GM21717 (cell line): ENCODE data around the gene C2.
"Not testable (repeated sequence)": the region's sequence is repeated elsewhere in the genome, so short reads cannot be mapped to it uniquely, and the experiment has no call there.

Experiments used
- ATAC-seq: cut with Tn5 transposase; IDR thresholded peaks from one replicate; pipeline ENCODE4 v1.9.1; 2021; ENCODE audit warnings: mild to moderate bottlenecking, moderate library complexity; ENCODE audit not compliant: unreplicated experiment

The C2 gene

DNA sequence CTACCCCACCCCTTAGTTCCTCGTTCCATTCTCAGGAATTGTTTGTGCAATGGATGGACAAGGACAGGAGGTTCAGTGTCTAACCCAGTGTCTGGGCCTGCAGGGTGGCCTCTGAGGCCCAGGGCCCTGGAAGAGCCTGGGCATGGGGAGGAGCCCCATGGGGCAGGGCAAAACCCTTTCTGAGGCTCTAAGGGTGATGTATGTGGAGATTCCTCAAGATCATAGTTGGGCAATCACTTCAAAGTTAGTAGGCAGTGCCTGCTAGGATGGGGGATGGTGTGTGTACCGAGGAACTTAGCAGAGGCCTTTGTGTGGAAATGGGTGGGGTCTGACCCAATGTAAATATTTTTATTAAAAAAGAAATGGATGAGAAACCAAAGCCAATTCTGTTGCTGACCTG is 6.7 kb upstream of the C2 start:
- ATAC-seq = no peak

- ATAC-seq = no peak
Measured at GRCh38 chr6:31922942-31923341, 4.6 kb upstream of the C2 start.

GRCh38 chr6:31927863-31928671 is 550 bp downstream of the C2 start:
- ATAC-seq = no peak

DNA sequence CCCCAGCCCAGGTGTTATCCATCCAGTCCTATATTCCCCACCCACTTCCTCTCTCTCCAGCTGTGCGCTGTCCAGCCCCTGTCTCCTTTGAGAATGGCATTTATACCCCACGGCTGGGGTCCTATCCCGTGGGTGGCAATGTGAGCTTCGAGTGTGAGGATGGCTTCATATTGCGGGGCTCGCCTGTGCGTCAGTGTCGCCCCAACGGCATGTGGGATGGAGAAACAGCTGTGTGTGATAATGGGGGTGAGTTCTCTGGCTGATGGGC is 1.1 kb downstream of the C2 start:
- no peak for ATAC-seq

DNA sequence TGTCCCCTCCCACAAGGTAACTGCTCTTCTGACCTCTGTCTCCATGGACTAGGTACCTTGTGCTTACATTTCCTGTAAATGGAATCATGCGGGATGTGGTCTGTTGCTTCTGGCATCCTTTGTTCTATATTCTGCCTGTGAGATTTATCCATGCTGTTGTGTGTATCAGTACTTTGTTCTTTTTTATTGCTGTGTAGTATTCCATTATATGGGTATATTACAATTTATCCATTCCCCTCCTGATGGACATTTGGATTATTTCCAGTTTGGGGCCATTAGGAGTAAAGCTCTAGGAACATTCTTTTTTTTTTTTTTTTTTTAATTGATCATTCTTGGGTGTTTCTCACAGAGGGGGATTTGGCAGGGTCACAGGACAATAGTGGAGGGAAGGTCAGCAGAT is 3.4 kb downstream of the C2 start:
- ATAC-seq = no peak

DNA sequence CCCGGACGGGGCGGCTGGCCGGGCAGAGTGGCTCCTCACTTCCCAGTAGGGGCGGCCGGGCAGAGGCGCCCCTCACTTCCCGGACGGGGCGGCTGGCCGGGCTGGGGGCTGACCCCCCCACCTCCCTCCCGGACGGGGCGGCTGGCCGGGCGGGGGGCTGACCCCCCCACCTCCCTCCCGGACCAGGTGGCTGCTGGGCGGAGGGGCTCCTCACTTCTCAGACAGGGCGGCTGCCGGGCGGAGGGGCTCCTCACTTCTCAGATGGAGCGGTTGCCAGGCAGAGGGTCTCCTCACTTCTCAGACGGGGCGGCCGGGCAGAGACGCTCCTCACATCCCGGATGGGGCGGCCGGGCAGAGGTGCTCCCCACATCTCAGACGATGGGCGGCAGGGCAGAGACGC is 4.6 kb downstream of the C2 start:
- not testable (repeated sequence) for ATAC-seq

DNA sequence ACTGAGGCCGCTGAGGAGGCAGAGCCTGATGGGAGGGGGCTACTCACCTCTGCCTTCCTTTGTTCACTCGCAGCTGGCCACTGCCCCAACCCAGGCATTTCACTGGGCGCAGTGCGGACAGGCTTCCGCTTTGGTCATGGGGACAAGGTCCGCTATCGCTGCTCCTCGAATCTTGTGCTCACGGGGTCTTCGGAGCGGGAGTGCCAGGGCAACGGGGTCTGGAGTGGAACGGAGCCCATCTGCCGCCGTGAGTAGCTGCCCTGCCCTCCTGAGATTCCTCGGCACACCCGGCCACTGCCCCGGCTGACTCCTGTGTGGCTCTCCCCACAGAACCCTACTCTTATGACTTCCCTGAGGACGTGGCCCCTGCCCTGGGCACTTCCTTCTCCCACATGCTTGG is 6.0 kb downstream of the C2 start:
- no peak for ATAC-seq

- no peak for ATAC-seq
Measured at GRCh38 chr6:31935021-31935420, 7.5 kb downstream of the C2 start.

GRCh38 chr6:31935823-31936222 is 8.3 kb downstream of the C2 start:
- no peak for ATAC-seq

- no peak for ATAC-seq
Measured at GRCh38 chr6:31940256-31940664, 12.7 kb downstream of the C2 start.

- ATAC-seq = no peak
Measured at GRCh38 chr6:31943742-31944141, 16.2 kb downstream of the C2 start.

DNA sequence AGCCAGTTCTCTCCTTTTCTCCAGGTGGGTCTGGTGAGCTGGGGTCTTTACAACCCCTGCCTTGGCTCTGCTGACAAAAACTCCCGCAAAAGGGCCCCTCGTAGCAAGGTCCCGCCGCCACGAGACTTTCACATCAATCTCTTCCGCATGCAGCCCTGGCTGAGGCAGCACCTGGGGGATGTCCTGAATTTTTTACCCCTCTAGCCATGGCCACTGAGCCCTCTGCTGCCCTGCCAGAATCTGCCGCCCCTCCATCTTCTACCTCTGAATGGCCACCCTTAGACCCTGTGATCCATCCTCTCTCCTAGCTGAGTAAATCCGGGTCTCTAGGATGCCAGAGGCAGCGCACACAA is 17.6 kb downstream of the C2 start:
- ATAC-seq = no peak

GRCh38 chr6:31945507-31946369 is 18.2 kb downstream of the C2 start, which contains the start of gene CFB:
TSS of gene CFB (plus strand) at chr6:31946095. CDS start at chr6:31946222, 127 bp downstream.
- ATAC-seq = no peak

DNA sequence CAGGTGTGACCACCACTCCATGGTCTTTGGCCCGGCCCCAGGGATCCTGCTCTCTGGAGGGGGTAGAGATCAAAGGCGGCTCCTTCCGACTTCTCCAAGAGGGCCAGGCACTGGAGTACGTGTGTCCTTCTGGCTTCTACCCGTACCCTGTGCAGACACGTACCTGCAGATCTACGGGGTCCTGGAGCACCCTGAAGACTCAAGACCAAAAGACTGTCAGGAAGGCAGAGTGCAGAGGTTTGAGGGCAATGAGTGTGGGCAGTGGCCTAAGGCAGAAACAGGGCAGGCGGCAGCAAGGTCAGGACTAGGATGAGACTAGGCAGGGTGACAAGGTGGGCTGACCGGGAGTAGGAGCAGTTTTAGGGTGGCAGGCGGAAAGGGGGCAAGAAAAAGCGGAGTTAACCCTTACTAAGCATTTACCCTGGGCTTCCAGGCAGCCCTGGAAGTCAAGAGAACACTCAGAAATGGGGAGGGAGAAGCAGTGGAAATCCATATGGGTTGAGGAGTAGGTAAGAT is 18.9 kb downstream of the C2 start:
- no peak for ATAC-seq

DNA sequence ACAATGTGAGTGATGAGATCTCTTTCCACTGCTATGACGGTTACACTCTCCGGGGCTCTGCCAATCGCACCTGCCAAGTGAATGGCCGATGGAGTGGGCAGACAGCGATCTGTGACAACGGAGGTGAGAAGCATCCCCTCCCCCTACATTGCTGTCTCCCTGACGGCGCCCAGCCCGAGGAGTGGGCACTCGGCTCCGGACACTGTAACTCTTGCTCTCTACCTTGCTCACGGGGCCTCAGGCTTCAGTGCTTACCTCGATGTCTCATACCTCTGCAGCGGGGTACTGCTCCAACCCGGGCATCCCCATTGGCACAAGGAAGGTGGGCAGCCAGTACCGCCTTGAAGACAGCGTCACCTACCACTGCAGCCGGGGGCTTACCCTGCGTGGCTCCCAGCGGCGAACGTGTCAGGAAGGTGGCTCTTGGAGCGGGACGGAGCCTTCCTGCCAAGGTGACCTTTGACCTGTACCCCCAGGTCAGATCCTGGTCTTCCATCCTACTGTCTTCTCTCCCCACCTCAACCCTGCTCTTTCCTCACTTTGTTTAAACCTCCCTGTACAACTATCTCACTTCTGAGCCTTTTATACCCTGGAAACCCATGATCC is 19.7 kb downstream of the C2 start:
- ATAC-seq = no peak

DNA sequence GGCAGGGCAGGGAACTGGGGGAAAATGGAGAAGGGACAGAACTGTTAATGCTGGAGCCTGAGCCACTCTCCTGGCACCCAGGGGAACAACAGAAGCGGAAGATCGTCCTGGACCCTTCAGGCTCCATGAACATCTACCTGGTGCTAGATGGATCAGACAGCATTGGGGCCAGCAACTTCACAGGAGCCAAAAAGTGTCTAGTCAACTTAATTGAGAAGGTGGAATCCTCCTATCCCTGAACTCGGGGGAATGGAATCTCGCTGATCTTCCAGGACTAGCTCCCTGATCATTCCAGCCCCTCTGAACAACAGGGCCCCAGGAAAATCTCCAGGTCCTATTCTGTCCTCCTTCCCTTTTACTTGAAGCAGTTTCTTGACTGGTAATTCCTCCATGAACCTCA is 20.3 kb downstream of the C2 start:
- no peak for ATAC-seq

DNA sequence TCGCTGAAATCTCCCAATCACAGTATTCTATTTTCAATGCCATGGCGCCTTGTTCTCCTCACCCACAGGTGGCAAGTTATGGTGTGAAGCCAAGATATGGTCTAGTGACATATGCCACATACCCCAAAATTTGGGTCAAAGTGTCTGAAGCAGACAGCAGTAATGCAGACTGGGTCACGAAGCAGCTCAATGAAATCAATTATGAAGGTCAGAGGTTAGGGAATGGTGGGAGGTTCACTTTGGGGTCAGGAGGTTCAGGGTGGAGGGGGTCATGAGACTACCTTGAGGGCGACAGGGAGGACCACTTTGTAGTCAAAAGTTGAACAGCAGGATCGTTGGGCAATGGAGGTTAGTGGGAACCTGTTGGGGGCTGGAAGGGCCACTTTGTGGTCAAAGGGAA is 20.8 kb downstream of the C2 start:
- ATAC-seq = no peak

GRCh38 chr6:31948753-31949413 is 21.4 kb downstream of the C2 start:
- ATAC-seq = no peak

DNA sequence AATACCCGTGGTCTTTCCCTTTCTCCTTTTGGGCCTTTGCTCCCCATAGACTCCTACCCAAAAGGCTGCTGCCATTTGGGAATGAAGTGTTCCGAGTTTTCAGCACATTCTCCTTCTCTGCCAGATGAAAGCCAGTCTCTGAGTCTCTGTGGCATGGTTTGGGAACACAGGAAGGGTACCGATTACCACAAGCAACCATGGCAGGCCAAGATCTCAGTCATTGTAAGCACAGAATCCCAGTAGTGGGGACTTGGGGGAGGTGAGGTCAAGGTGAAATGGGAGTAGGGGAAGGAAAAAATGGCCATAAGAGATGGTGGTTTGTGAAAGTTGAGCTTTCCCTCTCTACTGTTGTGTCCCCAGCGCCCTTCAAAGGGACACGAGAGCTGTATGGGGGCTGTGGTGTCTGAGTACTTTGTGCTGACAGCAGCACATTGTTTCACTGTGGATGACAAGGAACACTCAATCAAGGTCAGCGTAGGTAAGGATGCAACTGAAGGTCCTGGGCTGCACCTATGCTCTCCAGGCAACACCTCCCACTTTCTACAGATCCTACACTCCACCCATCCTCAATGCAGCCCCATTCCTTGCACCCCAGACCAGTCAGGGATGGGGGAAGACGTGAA is 22.5 kb downstream of the C2 start:
- no peak for ATAC-seq

- no peak for ATAC-seq
Measured at GRCh38 chr6:31952140-31952805, 24.8 kb downstream of the C2 start.
